Esophagus muscularis mucosa (tissue), 3 donors: ENCODE results near the gene PTPN14.

Experiments
- CTCF ChIP-seq, 3 experiments: fragments of 200-600 bp in 2 of 3; fragments of 450-650 bp in 1 of 3; sonication (generic) in 2 of 3; IDR thresholded peaks; one replicate each; pipeline ENCODE4 v1.5.1; 2017 to 2019; ENCODE audit warnings: antibody characterized with exemption in 3 of 3, mild to moderate bottlenecking in 2 of 3, moderate library complexity in 1 of 3
- EP300 ChIP-seq: sonication (generic); formaldehyde crosslinking; IDR thresholded peaks from one replicate; pipeline ENCODE4 v1.6.1; 2017; ENCODE audit warnings: antibody characterized with exemption

GRCh38 chr1:214514032-214514818, 37.2 kb downstream of the PTPN14 start:
- no peak for TF ChIP-seq CTCF (IDR thresholded peaks at IDR 0.05)
- no peak for TF ChIP-seq EP300
